NCI-H2081 treated with DMSO at 0.1 percent for 48 hours (cell line): ENCODE data around the gene AKT3.
"Not testable (repeated sequence)": the region's sequence is repeated elsewhere in the genome, so short reads cannot be mapped to it uniquely, and the experiment has no call there.

Experiments
- DNase-seq: peaks from one replicate; lab custom pipeline; 2025; lab: John Stamatoyannopoulos, UW

Gene AKT3

DNA sequence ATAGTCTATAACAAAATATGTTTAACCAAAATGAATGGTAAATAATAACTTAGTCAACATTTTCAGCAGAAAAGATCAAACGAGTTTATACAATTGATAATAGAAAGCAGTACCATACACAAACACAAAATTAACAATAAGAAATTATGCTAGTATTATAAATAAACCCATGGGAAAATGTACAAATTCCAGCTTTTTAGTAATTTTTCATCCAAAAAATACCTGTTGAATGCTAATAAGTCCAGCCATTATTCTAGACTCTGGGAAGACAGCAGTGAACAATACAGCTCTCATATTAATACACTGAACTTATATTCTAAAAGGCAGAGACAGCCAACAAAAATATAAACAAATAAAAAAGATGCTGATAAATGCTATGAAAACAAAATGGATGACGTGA is 66.3 kb downstream of the AKT3 start:
- DNase-seq: no peak

DNA sequence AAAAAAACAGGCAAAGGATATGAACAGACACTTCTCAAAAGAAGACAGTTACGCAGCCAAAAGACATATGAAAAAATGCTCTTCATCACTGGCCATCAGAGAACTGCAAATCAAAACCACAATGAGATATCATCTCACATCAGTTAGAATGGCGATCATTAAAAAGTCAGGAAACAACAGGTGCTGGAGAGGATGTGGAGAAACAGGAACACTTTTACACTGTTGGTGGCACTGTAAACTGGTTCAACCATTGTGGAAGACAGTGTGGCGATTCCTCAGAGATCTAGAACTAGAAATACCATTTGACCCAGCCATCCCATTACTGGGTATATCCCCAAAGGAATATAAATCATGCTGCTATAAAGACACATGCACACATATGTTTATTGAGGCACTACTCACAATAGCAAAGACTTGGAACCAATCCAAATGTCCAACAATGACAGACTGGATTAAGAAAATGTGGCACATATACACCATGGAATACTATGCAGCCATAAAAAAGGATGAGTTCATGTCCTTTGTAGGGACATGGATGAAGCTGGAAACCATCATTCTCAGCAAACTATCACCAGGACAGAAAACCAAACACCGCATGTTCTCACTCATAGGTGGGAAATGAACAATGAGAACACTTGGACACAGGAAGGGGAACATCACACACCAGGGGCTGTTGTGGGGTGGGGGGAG is 77.5 kb downstream of the AKT3 start:
- not testable (repeated sequence) for DNase-seq

DNA sequence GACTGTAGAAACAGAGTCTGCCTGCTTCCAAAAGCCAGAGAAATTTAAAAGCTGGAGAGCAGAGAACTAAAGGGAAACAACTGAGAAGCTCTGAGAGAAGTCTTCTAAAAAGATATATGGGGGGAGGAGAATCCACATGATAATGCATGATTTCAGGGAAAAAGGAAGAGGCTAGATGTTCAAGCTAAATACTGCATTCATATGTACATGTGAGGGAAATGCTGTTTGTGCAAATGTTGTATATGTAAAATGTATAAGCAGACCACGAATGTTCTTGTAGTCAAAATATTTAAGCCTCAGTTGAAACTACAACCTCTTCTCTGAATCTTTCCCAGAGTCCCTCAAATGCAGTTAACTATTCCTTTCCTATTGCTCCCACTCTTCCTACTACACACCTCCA is 79.2 kb downstream of the AKT3 start:
- DNase-seq: no peak

DNA sequence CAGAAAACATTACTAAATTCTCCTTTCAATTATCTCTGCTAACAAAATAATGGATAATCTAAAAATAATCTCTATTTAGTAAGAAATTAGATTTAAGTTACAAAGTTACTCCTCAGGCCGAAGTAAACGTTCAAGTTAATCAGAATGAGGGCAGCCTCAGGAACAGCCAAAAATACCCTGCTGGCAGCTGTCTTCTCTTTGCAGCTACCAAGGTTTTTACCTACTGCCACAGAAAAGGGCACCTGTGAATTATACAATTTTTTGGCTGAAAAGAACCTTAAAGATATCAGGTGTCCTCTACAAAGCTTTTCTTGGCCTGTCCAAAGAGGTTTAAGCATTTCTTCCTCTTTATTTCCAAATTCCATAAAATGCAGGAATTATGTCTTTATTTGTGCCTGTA is 84.4 kb downstream of the AKT3 start:
- DNase-seq: no peak

DNA sequence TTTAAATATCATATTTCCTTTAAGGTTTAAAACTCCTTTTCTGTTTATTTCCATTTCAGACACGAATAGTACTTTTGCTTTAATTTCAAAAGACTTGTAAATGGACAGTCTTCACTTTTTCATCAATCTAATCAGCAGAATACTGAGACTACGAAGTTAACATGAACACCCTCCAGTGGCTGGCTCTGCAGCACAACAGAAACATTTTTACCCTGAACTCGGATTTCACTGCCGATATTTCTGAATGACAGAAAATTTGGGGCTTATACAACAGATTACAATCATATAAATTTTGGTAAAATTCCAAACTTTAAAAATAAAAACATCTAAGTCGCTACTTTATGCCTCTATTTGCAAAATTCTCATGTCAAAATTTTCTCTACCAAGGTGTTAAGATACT is 86.2 kb downstream of the AKT3 start:
- DNase-seq: no peak

DNA sequence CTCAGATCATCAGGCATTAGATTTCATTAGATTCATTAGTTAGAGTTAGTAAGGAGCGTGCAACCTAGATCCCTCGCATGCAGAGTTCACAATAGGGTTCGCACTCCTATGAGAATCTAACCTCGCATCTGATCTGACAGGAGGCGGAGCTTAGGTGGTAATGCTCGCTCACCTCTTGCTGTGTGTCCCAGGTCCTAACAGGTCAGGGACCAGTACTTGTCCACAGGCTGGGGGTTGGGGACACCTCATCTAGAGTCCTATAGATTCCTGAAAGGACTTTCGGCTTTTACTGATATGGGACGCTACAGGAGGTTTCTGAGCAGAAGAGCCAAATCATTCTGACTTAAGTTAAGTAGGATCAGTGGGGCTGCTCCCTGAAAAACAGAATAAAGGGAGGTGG is 91.4 kb downstream of the AKT3 start:
- DNase-seq: no peak

DNA sequence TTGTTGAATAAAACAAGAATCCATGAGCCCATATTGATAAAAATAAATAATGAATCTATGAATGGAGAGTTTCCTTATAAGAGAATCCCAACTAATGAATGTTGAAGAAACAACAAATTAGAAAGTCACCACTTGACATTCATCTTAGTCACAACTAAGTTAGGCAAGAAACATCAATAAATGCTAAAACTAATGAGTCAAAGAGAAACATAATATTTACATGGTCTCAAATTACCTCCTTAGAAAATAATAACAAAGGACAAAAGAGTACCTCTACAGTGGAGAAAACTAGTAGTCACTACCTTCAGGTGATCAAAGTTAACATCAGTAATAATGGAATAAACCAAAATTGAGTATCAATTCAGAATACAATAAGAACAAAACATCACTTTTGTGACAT is 93.5 kb downstream of the AKT3 start:
- DNase-seq: no peak

DNA sequence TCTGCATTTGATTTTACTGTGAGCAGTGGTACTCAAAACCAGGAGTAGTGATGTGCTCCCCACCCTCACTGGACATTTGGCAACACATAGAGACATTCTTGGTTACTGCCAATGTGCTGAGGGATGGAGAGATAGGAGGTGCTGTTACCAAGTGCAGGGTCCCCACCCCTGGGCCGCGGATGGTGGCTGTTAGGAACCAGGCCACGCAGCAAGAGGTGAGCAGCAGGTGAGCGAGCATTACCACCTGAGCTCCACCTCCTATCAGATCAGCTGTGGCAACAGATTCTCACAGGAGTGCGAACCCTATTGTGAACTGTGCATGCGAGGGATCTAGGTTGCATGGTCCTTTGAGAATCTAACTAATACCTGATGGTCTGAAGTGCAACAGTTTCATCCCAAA is 95.7 kb downstream of the AKT3 start:
- DNase-seq: no peak

DNA sequence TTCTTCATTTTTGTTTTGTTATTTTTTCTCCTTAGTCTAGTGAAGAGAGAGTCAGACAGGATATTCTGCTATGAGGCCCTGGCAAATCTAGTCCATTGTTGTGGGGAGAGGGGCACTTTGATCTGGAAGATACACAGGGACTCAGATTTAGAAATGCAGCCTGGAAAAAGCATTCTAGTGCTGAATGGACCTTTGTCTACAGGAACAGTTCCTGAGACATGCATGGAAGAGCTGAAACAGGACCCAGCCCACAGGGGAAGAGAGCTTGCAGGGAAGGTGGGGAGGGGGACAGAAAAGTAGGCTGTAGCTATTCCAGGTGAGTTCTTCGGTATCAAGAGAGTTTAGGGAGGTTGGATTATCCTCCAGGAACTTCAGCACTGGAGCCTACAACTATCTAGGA is 98.5 kb downstream of the AKT3 start:
- no peak for DNase-seq

DNA sequence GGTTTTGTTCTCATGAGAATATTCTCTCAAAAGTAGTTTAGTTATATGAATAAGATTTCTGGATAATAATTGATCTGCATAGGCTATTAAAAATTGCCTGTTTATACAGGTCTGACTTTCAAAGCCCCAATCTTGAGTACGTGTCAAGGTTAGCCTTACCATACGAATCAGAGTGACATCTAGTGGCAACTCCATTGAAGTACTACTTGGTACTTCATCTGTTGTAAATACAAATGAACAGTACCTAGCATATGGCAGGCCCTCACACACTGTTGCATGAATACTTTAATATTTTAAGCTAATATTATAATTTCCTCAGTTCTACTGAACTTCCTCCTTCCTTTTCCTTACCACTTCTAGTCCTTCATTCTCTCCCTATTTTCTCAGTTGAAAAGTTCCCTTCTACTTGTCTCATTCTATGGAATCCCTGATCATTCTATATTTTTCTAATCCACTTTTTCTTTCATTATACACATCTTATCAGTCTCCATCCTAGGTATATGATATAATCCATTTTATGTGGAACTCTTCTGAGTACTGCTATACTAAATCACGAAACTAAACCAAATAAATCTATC is 101.2 kb downstream of the AKT3 start:
- DNase-seq: peak; percentile 40

DNA sequence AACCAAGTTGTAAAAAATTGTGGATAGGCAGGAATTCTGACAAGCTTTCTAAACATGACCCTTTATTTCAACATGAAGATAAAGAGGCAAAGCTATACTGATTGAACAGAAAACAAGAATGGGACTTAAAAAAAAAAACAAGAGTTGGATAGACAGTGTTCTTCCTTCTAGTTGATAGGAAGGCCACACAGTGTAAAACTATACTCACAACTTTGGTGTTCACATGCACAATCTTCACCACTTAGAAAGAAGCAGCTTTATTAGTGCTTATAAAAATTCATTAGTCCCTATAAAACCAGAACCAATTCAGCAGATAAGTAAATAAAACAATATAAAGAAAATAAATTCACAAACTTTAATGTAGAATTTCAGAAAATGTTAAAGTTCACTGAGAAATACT is 101.8 kb downstream of the AKT3 start:
- DNase-seq: no peak

DNA sequence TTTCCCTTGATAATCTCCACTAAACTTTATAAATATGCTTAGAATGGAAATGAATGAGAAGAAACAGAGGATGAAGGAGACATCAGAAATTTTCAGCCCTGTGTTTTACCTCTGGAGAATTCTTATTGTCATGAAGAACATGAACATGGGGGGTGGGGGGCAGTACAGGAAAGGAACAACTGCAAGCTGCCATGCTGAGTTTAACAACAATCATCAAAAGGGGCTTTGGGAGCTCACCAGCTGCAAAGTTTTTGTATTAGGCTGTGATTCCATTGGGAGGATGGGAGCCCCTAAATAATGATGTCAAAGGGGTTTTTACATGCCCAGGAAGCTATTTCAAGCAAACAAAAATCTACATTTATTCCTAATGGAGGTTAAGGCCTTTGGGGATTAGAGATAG is 103.3 kb downstream of the AKT3 start:
- no peak for DNase-seq

DNA sequence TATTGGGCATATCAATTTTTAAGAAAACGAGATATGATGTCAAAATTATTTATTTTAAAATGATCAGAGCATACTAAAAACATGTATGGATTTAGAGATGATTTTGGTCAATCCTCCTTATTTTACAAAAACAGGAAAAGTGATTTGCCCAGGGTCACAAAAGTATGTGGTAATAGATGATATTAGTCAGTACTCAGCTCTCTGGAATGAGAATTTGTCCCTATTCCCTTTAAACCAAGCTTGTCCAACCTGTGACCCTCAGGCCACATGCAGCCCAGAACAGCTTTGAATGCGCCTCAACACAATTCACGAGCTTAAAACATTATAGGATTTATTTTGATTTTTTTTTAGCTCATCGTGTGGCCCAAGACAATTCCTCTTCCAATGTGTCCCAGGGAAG is 104.7 kb downstream of the AKT3 start:
- no peak for DNase-seq

DNA sequence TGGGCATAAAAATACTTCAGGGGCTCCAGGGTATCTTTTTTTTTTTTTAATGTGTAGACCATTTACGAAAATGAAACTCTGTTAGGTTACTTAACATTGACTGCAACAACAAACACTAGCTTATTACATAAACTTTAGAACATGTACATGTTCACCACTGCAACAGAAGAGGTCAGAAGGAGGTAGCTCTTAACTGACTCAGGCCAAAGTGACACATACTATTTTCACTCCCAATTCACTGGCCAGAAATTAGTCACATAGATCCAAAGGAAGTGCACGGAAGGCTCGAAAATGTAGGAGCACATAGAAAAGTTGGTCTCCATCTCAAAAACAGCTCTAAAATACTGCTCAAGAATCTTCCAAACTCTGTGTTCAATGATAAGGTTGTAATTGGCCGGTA is 107.2 kb downstream of the AKT3 start:
- DNase-seq: no peak

DNA sequence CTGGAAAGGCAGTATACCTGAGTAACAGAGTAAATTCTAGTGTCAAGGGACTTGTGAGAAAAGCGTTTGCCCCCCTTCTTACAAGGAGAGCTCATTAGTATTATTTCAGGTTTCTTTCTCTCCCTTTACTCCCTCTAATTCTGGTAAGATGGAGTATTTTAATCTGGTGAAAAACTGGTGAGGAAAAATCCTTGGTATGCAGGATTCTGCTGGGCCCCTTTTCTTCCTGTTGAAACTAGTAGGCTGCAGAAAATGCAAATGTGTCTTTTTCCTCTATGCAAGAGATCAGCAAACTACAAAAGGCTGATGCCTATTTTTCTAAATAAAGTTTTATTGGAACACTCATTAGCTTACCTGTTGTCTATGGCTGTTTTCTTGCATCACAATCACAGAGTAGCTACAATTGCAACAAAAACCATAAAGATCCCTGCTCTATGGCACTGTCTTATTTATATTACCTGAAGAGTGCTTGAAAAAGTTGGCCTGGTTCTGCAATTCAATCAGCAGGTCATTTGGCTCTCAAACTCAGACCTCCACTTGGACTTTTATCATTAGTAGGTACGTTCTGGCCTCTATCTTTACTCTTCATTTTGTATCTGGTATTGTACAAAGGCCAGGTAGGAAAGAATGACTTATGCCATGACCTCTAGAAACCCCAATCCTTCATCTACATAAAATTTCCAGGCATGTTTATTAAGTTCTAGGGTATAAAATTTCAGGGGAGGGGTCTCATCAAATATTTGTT is 109.6 kb downstream of the AKT3 start:
- no peak for DNase-seq

DNA sequence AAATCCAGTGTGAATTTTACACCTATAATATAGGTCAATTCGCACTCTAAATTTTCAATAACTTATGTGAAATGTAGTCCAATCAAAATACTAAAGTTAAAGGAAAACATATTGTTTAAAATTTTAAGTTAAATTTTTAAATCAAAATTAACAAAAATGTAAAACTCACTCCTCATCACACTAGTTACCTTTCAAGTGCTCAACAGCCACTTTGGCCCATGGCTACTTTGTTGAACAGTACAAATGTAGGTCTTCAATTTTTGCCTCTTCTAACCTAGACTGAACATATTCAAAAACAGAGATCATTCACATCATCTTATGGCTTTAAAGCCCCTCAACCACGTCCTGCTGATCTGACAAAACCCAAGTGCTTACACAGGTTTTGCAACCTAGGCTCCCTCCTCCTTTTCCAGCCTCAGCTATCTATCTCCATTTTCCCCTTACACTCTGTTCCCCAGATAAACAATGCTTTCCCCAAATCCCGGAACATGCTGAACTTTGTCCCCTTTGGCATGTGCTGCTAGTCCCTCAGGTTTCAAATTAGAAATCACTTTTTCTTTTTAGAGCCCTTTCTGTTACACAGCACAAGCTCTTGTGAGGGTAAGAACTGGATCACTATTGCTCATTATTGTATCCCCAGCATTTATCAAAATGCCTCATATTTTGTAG is 110.6 kb downstream of the AKT3 start:
- no peak for DNase-seq

DNA sequence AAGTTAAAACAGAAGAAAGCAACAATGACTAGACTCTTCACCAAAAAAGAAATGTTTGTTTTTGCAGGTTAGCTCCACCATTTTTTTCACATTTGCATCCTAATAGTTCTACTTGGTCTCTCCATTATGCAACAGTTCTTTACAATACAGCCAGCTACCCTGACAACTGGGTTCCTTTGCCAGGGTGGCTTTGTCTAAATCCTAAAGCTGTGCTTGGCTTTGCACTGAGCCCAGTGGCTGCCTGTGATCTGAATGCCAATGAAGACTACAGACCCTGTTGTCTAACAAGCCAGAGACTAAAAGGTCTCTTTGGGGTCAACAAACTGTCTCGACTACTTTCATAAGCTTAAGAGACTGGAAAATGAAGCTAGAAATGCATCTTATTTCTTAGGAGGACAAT is 112.0 kb downstream of the AKT3 start:
- DNase-seq: no peak

DNA sequence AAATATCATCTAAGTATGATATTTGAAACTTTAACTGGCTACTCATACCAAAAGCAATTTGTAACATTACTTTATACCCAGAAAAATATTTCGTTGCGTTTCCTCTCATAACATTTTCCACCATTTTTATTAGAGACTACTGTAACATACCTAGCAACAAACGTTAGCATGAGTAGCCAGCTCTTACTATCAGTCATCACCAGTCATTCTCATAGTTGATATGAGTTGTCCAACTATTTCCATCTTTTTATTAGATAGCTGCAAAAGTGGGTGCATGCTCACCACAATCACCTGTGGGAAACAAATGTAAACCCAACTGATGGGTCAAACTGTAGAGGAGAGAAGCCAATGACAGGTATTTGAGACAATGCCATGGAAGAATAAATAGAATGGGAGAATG is 114.6 kb downstream of the AKT3 start:
- no peak for DNase-seq

DNA sequence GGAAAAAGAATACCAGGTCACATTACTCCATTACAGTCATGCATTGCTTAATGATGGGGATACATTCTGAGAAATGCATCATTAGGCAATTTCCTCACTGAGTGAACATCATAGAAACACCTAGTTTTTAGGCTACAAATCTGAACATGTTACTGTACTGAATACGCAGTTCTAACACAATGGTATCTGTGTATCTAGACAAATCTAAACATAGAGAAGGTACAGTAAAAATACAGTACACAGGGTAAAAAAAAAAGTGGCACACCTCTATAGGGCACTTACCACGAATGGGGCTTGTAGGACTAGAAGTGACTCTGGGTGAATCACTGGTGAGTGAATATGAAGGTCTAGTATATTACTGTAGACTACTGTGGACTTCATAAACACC is 115.7 kb downstream of the AKT3 start:
- no peak for DNase-seq

DNA sequence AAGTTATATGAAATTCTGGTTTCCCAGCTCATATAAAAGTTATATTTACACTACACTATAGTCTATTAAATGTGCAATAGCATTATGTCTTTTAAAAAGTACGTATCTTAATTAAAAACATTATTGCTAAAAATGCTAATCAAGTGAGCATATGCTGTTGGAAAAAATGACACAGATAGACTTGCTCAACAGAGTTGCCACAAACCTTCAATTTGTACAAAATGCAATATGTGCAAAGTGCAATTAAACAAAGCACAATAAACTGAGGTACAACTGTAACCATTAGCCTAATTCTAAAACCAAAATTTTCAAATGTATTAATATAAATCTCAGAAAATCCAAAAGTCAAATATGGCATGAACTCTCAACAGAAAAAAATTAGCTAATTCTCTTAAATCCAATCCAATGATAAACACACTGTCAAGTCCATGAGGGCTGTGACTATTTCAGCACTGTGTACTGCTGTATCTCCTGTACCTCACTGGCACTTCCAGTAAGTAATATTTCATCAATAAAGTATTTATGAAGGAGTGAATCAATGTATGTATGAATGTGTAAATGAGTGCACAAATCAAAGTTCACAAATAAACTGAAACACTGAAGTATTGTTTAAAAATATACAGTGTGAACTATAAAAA is 116.3 kb downstream of the AKT3 start:
- no peak for DNase-seq

DNA sequence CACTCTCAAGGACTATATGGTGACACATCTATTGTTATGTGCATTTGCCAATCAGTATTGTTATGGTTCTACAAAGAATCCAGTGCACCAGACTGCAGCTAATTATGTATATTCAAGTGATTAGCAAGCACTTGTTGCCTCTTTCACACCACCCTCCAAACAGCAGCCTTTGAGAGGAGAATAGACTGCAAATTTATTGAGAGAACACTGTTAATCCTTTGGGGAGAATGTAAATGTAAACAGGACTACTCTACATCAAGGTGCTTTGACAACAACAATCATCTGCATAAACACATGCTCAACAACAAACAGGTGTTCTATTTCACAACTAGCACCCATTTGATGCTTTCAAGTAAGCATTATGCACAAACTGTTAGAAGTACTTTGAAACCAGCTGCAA is 117.4 kb downstream of the AKT3 start:
- peak; percentile 30 for DNase-seq

DNA sequence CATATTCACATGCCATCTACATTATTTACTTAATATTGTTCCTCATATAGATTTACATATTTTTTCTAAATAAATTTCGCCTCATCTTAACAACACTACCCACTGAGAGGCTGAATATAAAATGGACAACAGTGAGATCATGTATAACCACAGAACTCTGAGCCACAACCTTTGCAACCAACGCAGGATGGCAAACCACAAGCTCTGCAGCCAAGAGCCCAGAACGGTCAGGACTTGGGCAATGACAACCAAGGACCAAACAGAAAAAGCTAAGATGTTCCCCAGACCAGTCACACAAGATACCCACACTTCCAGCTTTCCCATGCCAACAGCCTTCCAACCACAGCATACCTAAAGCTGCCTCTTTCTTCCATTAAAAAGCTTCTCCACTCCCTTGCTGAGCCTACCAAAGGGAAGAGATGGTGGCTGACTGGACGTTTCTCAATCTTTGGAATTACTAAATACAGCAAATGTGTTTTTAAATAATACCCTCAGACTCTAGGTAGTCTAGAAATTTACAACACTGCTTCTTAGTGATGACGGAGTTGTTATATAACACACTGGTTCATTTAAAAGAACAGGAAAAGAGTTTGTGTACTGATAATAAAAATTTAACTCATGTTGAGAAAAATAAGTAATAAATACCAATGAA is 117.9 kb downstream of the AKT3 start:
- DNase-seq: no peak
